GM11168 (cell line): ENCODE measurements around the gene DNTT.

ENCODE experiments used
- in situ Hi-C: fragments of 300-500 bp; cut with MboI; formaldehyde crosslinking; loops from one replicate; pipeline ENCODE4 v1.12.0; 2022; ENCODE audit warnings: low sequenced_read_pairs; ENCODE audit not compliant: unreplicated experiment

The DNTT gene

GRCh38 chr10:96275685-96276418, 28.4 kb upstream of the DNTT start:
- in situ Hi-C loops: no loop called here

- in situ Hi-C loops: no loop called here
Measured at GRCh38 chr10:96276426-96276825, 27.8 kb upstream of the DNTT start.

GRCh38 chr10:96276831-96277230, 27.4 kb upstream of the DNTT start:
- in situ Hi-C loops: no loop called here

GRCh38 chr10:96279191-96279641, 25.0 kb upstream of the DNTT start:
- in situ Hi-C loops: no loop called here

- in situ Hi-C loops: no loop called here
Measured at GRCh38 chr10:96280859-96281258, 23.4 kb upstream of the DNTT start.

- in situ Hi-C loops: no loop called here
Measured at GRCh38 chr10:96281444-96282029, 22.7 kb upstream of the DNTT start.

- in situ Hi-C loops: no loop called here
Measured at GRCh38 chr10:96283351-96283750, 20.9 kb upstream of the DNTT start.

GRCh38 chr10:96283756-96284155, 20.5 kb upstream of the DNTT start:
- in situ Hi-C loops: no loop called here

GRCh38 chr10:96285331-96285752, 18.9 kb upstream of the DNTT start:
- in situ Hi-C loops: no loop called here

GRCh38 chr10:96287392-96288105, 16.7 kb upstream of the DNTT start:
- in situ Hi-C loops: no loop called here

- in situ Hi-C loops: no loop called here
Measured at GRCh38 chr10:96288151-96288621, 16.0 kb upstream of the DNTT start.

GRCh38 chr10:96289218-96289910, 14.9 kb upstream of the DNTT start:
- in situ Hi-C loops: no loop called here

- in situ Hi-C loops: no loop called here
Measured at GRCh38 chr10:96290368-96291133, 13.7 kb upstream of the DNTT start.

- in situ Hi-C loops: no loop called here
Measured at GRCh38 chr10:96292971-96293920, 11.0 kb upstream of the DNTT start.

- in situ Hi-C loops: loop anchor here (5.0 kb wide), 1 partner anchor 63 kb away; no protein-coding TSS in a partner anchor
Measured at GRCh38 chr10:96295475-96295874, 8.8 kb upstream of the DNTT start.

- in situ Hi-C loops: loop anchor here (5.0 kb wide), 1 partner anchor 65 kb away; no protein-coding TSS in a partner anchor
Measured at GRCh38 chr10:96297486-96297885, 6.7 kb upstream of the DNTT start.

GRCh38 chr10:96298362-96298761, 5.9 kb upstream of the DNTT start:
- in situ Hi-C loops: loop anchor here (5.0 kb wide), 1 partner anchor 66 kb away; no protein-coding TSS in a partner anchor

- in situ Hi-C loops: loop anchor here (5.0 kb wide), 1 partner anchor 67 kb away; no protein-coding TSS in a partner anchor
Measured at GRCh38 chr10:96299383-96299782, 4.9 kb upstream of the DNTT start.
